Measurements from ENCODE around the gene FNIP2.

Gene FNIP2

GRCh38 chr4:158863296-158863695, 94.5 kb downstream of the FNIP2 start:
- DNase-seq (ENCODE audit: insufficient read length, low spot score) = no peak
- FAIRE-seq = no peak
- TF ChIP-seq, protein P1, sequence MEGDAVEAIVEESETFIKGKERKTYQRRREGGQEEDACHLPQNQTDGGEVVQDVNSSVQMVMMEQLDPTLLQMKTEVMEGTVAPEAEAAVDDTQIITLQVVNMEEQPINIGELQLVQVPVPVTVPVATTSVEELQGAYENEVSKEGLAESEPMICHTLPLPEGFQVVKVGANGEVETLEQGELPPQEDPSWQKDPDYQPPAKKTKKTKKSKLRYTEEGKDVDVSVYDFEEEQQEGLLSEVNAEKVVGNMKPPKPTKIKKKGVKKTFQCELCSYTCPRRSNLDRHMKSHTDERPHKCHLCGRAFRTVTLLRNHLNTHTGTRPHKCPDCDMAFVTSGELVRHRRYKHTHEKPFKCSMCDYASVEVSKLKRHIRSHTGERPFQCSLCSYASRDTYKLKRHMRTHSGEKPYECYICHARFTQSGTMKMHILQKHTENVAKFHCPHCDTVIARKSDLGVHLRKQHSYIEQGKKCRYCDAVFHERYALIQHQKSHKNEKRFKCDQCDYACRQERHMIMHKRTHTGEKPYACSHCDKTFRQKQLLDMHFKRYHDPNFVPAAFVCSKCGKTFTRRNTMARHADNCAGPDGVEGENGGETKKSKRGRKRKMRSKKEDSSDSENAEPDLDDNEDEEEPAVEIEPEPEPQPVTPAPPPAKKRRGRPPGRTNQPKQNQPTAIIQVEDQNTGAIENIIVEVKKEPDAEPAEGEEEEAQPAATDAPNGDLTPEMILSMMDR (IDR thresholded peaks at IDR 0.05; ENCODE audit: insufficient read depth, missing control alignments) = no peak

DNA sequence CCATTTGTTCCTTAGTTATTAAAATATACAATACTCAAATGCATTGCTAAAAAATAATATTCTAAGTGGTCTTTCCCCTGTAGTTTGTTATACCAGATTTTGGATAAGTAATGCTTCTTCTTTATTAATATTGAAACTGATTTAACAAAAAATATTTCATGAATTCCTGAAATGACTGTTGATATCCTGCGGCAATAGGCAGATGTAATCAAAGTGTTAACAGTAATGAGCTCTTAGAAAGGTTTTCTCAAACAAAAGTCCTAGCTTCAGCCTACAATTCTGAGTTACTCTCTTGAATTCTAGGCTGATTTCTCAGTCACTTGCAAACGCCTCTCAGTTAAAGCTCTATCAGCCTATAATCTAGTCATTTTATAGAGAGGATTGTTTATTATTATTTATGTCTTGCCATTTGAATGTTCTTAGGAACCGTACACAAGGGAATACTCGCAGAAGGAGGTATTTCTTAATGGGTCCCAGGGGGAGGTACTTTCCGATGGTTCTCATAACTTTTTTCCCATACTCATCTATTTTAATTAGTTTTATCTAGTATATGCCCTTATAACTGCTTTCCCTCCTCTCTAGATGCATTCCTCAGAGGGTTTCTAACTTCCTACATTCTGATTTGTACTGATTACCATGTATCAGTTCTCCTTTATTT, 96.8 kb downstream of the FNIP2 start:
- DNase-seq (ENCODE audit: insufficient read length, low spot score) (no peak), FAIRE-seq (no peak)
- TF ChIP-seq, protein P1 (IDR thresholded peaks at IDR 0.05; ENCODE audit: insufficient read depth, missing control alignments) = no peak

- TF ChIP-seq, protein P1 (IDR thresholded peaks at IDR 0.05; ENCODE audit: insufficient read depth, missing control alignments) = no peak
- FAIRE-seq (no peak), DNase-seq (ENCODE audit: insufficient read length, low spot score) (no peak)
These were observed 100.2 kb downstream of the FNIP2 start for GRCh38 chr4:158869001-158869400.

DNA sequence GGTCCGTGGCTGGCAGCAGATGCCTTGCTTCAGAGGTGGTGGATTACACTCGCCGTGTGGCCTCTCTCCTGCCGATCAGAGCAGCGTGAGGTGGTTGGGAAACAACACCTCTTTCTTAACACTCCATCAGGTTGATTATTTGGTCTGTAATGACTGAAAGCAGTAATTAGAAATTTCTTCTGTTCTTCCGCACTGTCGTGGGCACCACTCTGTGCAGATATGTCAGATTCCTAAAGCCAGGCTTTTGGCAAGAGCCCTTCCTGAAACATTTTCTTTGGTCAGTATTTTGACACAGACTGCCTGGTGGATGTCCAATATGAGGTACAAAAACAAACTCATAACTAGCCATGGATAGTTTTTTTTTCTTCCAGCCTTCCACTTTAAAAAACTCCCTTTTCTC, 100.9 kb downstream of the FNIP2 start:
- TF ChIP-seq, protein P1 (IDR thresholded peaks at IDR 0.05; ENCODE audit: insufficient read depth, missing control alignments) = no peak
- no peak for FAIRE-seq
- no peak for DNase-seq (ENCODE audit: insufficient read length, low spot score)

GRCh38 chr4:158870282-158870625, 101.4 kb downstream of the FNIP2 start:
- no peak for DNase-seq (ENCODE audit: insufficient read length, low spot score)
- TF ChIP-seq, protein P1 (IDR thresholded peaks at IDR 0.05; ENCODE audit: insufficient read depth, missing control alignments) = no peak
- FAIRE-seq = no peak

- no peak for DNase-seq (ENCODE audit: insufficient read length, low spot score)
- FAIRE-seq = no peak
- TF ChIP-seq, protein P1 (IDR thresholded peaks at IDR 0.05; ENCODE audit: insufficient read depth, missing control alignments) = no peak
These were observed 102.0 kb downstream of the FNIP2 start for GRCh38 chr4:158870626-158871334.

GRCh38 chr4:158871335-158871724, 102.5 kb downstream of the FNIP2 start:
- TF ChIP-seq, protein P1 (IDR thresholded peaks at IDR 0.05; ENCODE audit: insufficient read depth, missing control alignments) = no peak
- no peak for DNase-seq (ENCODE audit: insufficient read length, low spot score)
- FAIRE-seq = no peak

Measured in D721Med (cell line).